Measurements from ENCODE around the gene NDFIP1. TPM values are rescaled to one million over a fixed set of nuclear protein-coding genes. Genes with fewer than 3 reads are reported as not detected.

The NDFIP1 gene
- total RNA-seq, 1 experiment from 2014 or later, result 26.6 TPM

DNA sequence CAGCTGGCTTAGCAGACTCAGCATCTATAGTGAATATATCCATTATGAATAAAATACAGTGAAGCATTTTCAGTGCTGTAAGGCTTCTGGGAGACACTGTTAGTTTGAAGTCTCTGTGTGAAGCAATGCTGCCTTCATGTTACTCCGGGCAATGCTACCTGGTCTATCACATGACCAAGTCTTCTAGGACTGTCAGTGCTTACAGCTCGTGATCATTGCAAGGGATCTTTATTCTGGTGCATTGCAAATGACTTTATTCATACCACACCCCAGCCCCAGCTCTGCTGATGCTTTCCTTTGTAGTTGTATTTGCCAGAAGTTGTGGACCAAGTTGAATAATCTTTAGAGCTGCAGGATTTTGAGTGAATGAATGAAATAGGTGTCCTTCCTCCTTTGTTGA, 21.9 kb upstream of the NDFIP1 start:
- Mint-ChIP-seq H3K9me3 (no peaks in the 10 kb centered on the region), H3K27ac (no peak overlapping the region), H3K4me1 (peaks cover 16% of the 10 kb centered on the region in 2 experiments), H3K27me3 (ENCODE audit: low read depth) (peaks cover 10% of the 10 kb centered on the region), H3K36me3 (ENCODE audit: insufficient read depth in 1 of 3, low read depth in 3 of 3) (no peaks in the 10 kb centered on the region), H3K4me3 (no peak overlapping the region)
- Histone ChIP-seq H3K18ac (ENCODE audit: insufficient read length, low read depth, low read length) (no peak overlapping the region), H2BK5ac (ENCODE audit: insufficient read length, low read length) (no peak overlapping the region), H3K4me2 (ENCODE audit: insufficient read depth, insufficient read length, low read length) (no peak overlapping the region), H2BK120ac (ENCODE audit: low read depth, low read length, poor library complexity, severe bottlenecking) (no peak overlapping the region), H2BK12ac (ENCODE audit: insufficient read length, low read depth, low read length) (no peak overlapping the region), H3K56ac (ENCODE audit: insufficient read length, low read depth, low read length) (no peak overlapping the region), H3K4me1 (ENCODE audit: insufficient read depth, low read length) (no peaks in the 10 kb centered on the region; the same call in 1 of the 2 replicates), H3K23ac (ENCODE audit: insufficient read length, low read depth, low read length) (no peak overlapping the region), H3K79me2 (ENCODE audit: insufficient read depth, low read length) (no peaks in the 10 kb centered on the region), H4K20me1 (ENCODE audit: control insufficient read depth, insufficient read depth, insufficient read length) (no peaks in the 10 kb centered on the region), H3K79me1 (ENCODE audit: insufficient read depth, low read depth, low read length, poor library complexity, severe bottlenecking) (no peaks in the 10 kb centered on the region), H3K23me2 (ENCODE audit: insufficient read length, low read depth, low read length, poor library complexity, severe bottlenecking) (no peaks in the 10 kb centered on the region), H4K5ac (ENCODE audit: insufficient read length, low read depth, low read length) (no peak overlapping the region), H2BK15ac (ENCODE audit: low read depth, low read length) (no peak overlapping the region), H2BK20ac (ENCODE audit: low read depth, low read length, poor library complexity, severe bottlenecking) (no peak overlapping the region), H3K27me3 (ENCODE audit: insufficient read depth, low read length) (no peaks in the 10 kb centered on the region), H3K9ac (ENCODE audit: extremely low read depth, insufficient read length, low read length) (no peak overlapping the region), H2AFZ (ENCODE audit: low read length) (no peak overlapping the region), H4K91ac (ENCODE audit: insufficient read length, low read depth, low read length) (no peak overlapping the region), H3K4ac (ENCODE audit: low read depth, low read length) (no peak overlapping the region), H3K27ac (ENCODE audit: insufficient read length, low read depth, low read length) (no peak overlapping the region), H2AK5ac (ENCODE audit: insufficient read length, low read length) (no peak overlapping the region), H4K8ac (replicated peaks; ENCODE audit: insufficient read length, low read depth, low read length) (no peak overlapping the region), H3K9me3 (ENCODE audit: control insufficient read depth, low read depth, low read length) (no peaks in the 10 kb centered on the region), H3K14ac (ENCODE audit: insufficient read depth, low read length) (no peak overlapping the region), H3T11ph (ENCODE audit: low read length) (no peak overlapping the region)
- DNase-seq, result no peak
- TF ChIP-seq, protein P1, sequence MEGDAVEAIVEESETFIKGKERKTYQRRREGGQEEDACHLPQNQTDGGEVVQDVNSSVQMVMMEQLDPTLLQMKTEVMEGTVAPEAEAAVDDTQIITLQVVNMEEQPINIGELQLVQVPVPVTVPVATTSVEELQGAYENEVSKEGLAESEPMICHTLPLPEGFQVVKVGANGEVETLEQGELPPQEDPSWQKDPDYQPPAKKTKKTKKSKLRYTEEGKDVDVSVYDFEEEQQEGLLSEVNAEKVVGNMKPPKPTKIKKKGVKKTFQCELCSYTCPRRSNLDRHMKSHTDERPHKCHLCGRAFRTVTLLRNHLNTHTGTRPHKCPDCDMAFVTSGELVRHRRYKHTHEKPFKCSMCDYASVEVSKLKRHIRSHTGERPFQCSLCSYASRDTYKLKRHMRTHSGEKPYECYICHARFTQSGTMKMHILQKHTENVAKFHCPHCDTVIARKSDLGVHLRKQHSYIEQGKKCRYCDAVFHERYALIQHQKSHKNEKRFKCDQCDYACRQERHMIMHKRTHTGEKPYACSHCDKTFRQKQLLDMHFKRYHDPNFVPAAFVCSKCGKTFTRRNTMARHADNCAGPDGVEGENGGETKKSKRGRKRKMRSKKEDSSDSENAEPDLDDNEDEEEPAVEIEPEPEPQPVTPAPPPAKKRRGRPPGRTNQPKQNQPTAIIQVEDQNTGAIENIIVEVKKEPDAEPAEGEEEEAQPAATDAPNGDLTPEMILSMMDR (conservative IDR thresholded peaks at IDR 0.05), result no peak
- no CpG with 5 or more reads among the region's 2 CpGs for WGBS (ENCODE audit: extremely low coverage, insufficient read length, low lambda C conversion rate)

All from H9 (cell line).